Keratinocyte (primary cell): Measurements from ENCODE around the gene ATF5.

ENCODE experiments used
- CTCF ChIP-seq, 3 experiments: IDR thresholded peaks in 1 of 3; conservative IDR thresholded peaks in 1 of 3; optimal IDR thresholded peaks in 1 of 3; 2 replicates in 2 of 3; 3 replicates in 1 of 3; pipeline versions ENCODE3 to v1.5.1; 2011; ENCODE audit warnings: low read length in 3 of 3, mild to moderate bottlenecking in 3 of 3, moderate library complexity in 2 of 3, control low read depth in 1 of 3, inconsistent platforms in 1 of 3; ENCODE audit not compliant: insufficient read depth in 2 of 3; ENCODE audit errors: extremely low read depth in 1 of 3
- EZH2 ChIP-seq: IDR thresholded peaks from one replicate; pipeline ENCODE4 v1.6.1; 2012; ENCODE audit warnings: inconsistent platforms, mild to moderate bottlenecking, low read length, moderate library complexity

DNA sequence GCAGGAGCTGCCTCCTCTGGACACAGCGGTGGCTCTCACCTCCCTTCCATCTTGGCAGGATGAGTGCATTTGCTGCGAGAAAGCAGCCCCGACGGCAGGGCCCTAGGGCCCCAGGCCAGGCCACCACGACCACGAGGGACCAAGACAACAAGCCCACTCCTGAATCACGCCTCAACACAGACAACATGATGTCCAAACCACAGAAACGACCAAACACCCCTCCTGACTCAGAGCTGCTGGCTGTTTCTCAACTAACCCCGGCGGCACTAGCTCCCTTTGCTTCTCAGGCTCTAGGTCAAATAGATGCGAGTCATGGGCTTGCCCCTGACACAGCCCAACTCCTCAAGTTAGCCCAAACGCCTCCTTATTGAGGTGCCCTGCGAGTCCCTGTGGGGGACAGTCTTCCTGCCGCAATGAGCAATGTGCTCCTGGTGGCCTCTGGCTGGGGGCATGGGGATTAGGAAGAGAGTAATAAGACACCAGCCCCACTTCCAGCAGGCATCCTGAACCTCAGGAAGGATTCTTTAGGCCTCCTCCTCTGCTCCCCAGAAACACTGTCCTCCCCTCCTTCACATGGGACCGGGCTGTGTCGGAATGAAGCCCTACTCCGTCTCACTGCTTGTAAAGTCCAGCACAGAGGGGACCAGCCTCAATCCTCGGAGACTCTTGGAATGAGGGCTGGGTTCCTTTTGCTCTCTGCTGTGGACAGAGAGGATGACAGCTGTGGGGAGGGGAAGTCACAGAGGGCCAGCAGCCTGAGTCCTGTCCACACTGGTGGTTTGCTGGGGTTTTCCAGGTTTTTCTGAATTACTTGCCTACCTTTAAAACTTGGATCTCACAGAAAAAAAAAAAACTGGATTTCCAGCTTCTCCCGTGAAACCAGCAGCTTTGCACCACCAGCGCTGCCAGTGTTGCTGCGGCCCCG lies 6.9 kb upstream of the ATF5 start:
- TF ChIP-seq CTCF (optimal IDR thresholded peaks at IDR 0.05 in 1 of 3, IDR thresholded peaks at IDR 0.05 in 1 of 3, conservative IDR thresholded peaks at IDR 0.05 in 1 of 3; ENCODE audit: extremely low read depth in 1 of 3, insufficient read depth in 2 of 3, low read length in 3 of 3) (no peak), EZH2 (no peak)
